ENCODE results near the gene WDR48. TPM values are rescaled to one million over a fixed set of nuclear protein-coding genes. Genes with fewer than 3 reads are reported as not detected.

WDR48 gene
- total RNA-seq, 2 donors from 2014 or later, result 57.5 to 60.4 TPM

- Mint-ChIP-seq H3K27ac (peak overlapping the region; percentile 52), H3K36me3 (ENCODE audit: low read depth) (peaks cover 42% of the 10 kb centered on the region)
- WGBS, 2 experiments (ENCODE audit: insufficient coverage in 1 of 2, insufficient read length in 1 of 2), result 90 to 94% methylated on average over 15 to 20 of the region's 20 CpGs
Observed at GRCh38 chr3:39144095-39144747, 92.4 kb downstream of the WDR48 start.

GRCh38 chr3:39144748-39145380, 93.0 kb downstream of the WDR48 start:
- Mint-ChIP-seq H3K27me3 (ENCODE audit: insufficient read depth) (no peaks in the 10 kb centered on the region), H3K4me3 (no peak overlapping the region), H3K36me3 (ENCODE audit: low read depth) (peaks cover 42% of the 10 kb centered on the region), H3K27ac (peak overlapping the region; percentile 52), H3K4me1 (peaks cover 31% of the 10 kb centered on the region), H3K9me3 (no peaks in the 10 kb centered on the region)
- TF ChIP-seq, protein P1, sequence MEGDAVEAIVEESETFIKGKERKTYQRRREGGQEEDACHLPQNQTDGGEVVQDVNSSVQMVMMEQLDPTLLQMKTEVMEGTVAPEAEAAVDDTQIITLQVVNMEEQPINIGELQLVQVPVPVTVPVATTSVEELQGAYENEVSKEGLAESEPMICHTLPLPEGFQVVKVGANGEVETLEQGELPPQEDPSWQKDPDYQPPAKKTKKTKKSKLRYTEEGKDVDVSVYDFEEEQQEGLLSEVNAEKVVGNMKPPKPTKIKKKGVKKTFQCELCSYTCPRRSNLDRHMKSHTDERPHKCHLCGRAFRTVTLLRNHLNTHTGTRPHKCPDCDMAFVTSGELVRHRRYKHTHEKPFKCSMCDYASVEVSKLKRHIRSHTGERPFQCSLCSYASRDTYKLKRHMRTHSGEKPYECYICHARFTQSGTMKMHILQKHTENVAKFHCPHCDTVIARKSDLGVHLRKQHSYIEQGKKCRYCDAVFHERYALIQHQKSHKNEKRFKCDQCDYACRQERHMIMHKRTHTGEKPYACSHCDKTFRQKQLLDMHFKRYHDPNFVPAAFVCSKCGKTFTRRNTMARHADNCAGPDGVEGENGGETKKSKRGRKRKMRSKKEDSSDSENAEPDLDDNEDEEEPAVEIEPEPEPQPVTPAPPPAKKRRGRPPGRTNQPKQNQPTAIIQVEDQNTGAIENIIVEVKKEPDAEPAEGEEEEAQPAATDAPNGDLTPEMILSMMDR (conservative IDR thresholded peaks at IDR 0.05), result no peak
- WGBS, 2 experiments (ENCODE audit: insufficient coverage in 1 of 2, insufficient read length in 1 of 2), result 93 to 98% methylated on average over 20 to 22 of the region's 23 CpGs
- Histone ChIP-seq H3K27me3 (ENCODE audit: control insufficient read depth, insufficient read depth, low read length, poor library complexity, severe bottlenecking) (no peaks in the 10 kb centered on the region), H3K9me3 (ENCODE audit: control insufficient read depth, low read length) (no peaks in the 10 kb centered on the region), H3K4me1 (ENCODE audit: control insufficient read depth, insufficient read depth, low read length) (peaks cover 24% of the 10 kb centered on the region), H3K9ac (ENCODE audit: extremely low read depth, low read length, poor library complexity, severe bottlenecking) (no peak overlapping the region), H3K36me3 (ENCODE audit: control insufficient read depth, insufficient read depth, low read length) (peaks cover 79% of the 10 kb centered on the region), H3K27ac (ENCODE audit: low read depth, low read length) (no peak overlapping the region), H3K4me3 (ENCODE audit: low read length) (no peak overlapping the region)
- DNase-seq, result peak; percentile 43

More at GRCh38 chr3:39144095-39144747, 92.4 kb downstream of the WDR48 start:
- H3K4me3 Mint-ChIP-seq, result no peak overlapping the region
- H3K9me3 Mint-ChIP-seq, result no peaks in the 10 kb centered on the region
- H3K27me3 Mint-ChIP-seq (ENCODE audit: insufficient read depth), result no peaks in the 10 kb centered on the region
- H3K36me3 ChIP-seq (ENCODE audit: control insufficient read depth, insufficient read depth, low read length), result peaks cover 76% of the 10 kb centered on the region
- peak; percentile 59 for DNase-seq
- H3K27ac ChIP-seq (ENCODE audit: low read depth, low read length), result no peak overlapping the region
- H3K9ac ChIP-seq (ENCODE audit: extremely low read depth, low read length, poor library complexity, severe bottlenecking), result no peak overlapping the region
- peaks cover 17% of the 10 kb centered on the region for H3K4me1 ChIP-seq (ENCODE audit: control insufficient read depth, insufficient read depth, low read length)
- no peaks in the 10 kb centered on the region for H3K27me3 ChIP-seq (ENCODE audit: control insufficient read depth, insufficient read depth, low read length, poor library complexity, severe bottlenecking)
- no peak overlapping the region for H3K4me3 ChIP-seq (ENCODE audit: low read length)
- TF ChIP-seq, protein P1 (conservative IDR thresholded peaks at IDR 0.05), result no peak
- peaks cover 25% of the 10 kb centered on the region for H3K4me1 Mint-ChIP-seq
- H3K9me3 ChIP-seq (ENCODE audit: control insufficient read depth, low read length), result no peaks in the 10 kb centered on the region

- H3K9me3 Mint-ChIP-seq, result no peaks in the 10 kb centered on the region
- H3K9ac ChIP-seq (ENCODE audit: extremely low read depth, low read length, poor library complexity, severe bottlenecking), result no peak overlapping the region
- H3K27ac Mint-ChIP-seq, result no peak overlapping the region
- WGBS, 2 experiments (ENCODE audit: insufficient coverage in 1 of 2, insufficient read length in 1 of 2), result 82 to 87% methylated on average over 10 to 11 of the region's 11 CpGs
- H3K4me3 ChIP-seq (ENCODE audit: low read length), result no peak overlapping the region
- H3K4me3 Mint-ChIP-seq, result no peak overlapping the region
- H3K9me3 ChIP-seq (ENCODE audit: control insufficient read depth, low read length), result no peaks in the 10 kb centered on the region
- TF ChIP-seq, protein P1 (conservative IDR thresholded peaks at IDR 0.05), result no peak
- H3K27me3 Mint-ChIP-seq (ENCODE audit: insufficient read depth), result no peaks in the 10 kb centered on the region
- H3K36me3 ChIP-seq (ENCODE audit: control insufficient read depth, insufficient read depth, low read length), result peaks cover 67% of the 10 kb centered on the region
- H3K27ac ChIP-seq (ENCODE audit: low read depth, low read length), result no peak overlapping the region
- H3K36me3 Mint-ChIP-seq (ENCODE audit: low read depth), result peaks cover 42% of the 10 kb centered on the region
- peaks cover 43% of the 10 kb centered on the region for H3K4me1 Mint-ChIP-seq
- peak; percentile 49 for DNase-seq
- no peaks in the 10 kb centered on the region for H3K27me3 ChIP-seq (ENCODE audit: control insufficient read depth, insufficient read depth, low read length, poor library complexity, severe bottlenecking)
- H3K4me1 ChIP-seq (ENCODE audit: control insufficient read depth, insufficient read depth, low read length), result peaks cover 34% of the 10 kb centered on the region
Observed at GRCh38 chr3:39146083-39146501, 94.3 kb downstream of the WDR48 start.

Small RNA genes lying within 50 kb of the gene (microRNA-seq; reads per million reads assigned to microRNA genes)
- not detected for gene MIR6822 (ENCODE audit: borderline microRNAs expressed)

Other genes starting within 250 kb of the WDR48 start
- not detected for gene SCN10A, start 235.8 kb upstream of the WDR48 start, total RNA-seq
- under 1 TPM; 0.40 to 0.81 TPM for gene SCN11A, start 72 bp upstream of the WDR48 start, total RNA-seq
- 10 to 100 TPM; 47.4 to 48.9 TPM for gene GORASP1, start 55.6 kb downstream of the WDR48 start, total RNA-seq
- gene TTC21A, start 55.7 kb downstream of the WDR48 start, total RNA-seq, result 1 to 10 TPM; 5.7 to 5.8 TPM
- gene CSRNP1, start 101.6 kb downstream of the WDR48 start, total RNA-seq, result 10 to 100 TPM in 1 of 2 donors, 1 to 10 TPM in 1; 9.2 to 11.1 TPM
- gene XIRP1, start 140.6 kb downstream of the WDR48 start, total RNA-seq, result not detected
- gene CX3CR1, start 228.0 kb downstream of the WDR48 start, total RNA-seq, result not detected